ENCODE results near the gene CD22. TPM values are rescaled to one million over a fixed set of nuclear protein-coding genes. Genes with fewer than 3 reads are reported as not detected.
A peak's percentile ranks its signal among the peaks of the same experiment; 100 is the strongest.
"Not testable (repeated sequence)": the region's sequence is repeated elsewhere in the genome, so short reads cannot be mapped to it uniquely, and the experiment has no call there.

Gene CD22
- total RNA-seq (2014; rRNA removed; shearing (Covaris generic); ENCODE audit: low replicate concordance) = 454 and 602 TPM in 2 replicates

- H3K27ac ChIP-seq (ENCODE audit: low read length) = peak within 1 kb of the TSS; percentile 90
- H2AFZ ChIP-seq (ENCODE audit: low read length) = no peak within 1 kb of the TSS
- peak within 1 kb of the TSS; percentile 95 for H3K9ac ChIP-seq (ENCODE audit: low read length)
- no peaks in the 10 kb centered on the region for H3K9me2 ChIP-seq (replicated peaks; ENCODE audit: insufficient read depth, low read length)
- H3K4me3 ChIP-seq (ENCODE audit: low read length) = peak within 1 kb of the TSS; percentile 92
- DNase-seq = peak; percentile 94
- no peaks in the 10 kb centered on the region for H3K27me3 ChIP-seq (ENCODE audit: low read length)
- H3K4me2 ChIP-seq (ENCODE audit: low read depth, low read length, poor library complexity, severe bottlenecking) = peak within 1 kb of the TSS; percentile 98
- H3K4me1 ChIP-seq (ENCODE audit: low read length) = peaks cover 83% of the 10 kb centered on the region
- H3K9me3 ChIP-seq (ENCODE audit: low read length) = no peaks in the 10 kb centered on the region
- peaks cover 10% of the 10 kb centered on the region; the same call in 1 of the 2 replicates for H3K79me2 ChIP-seq (ENCODE audit: low read length)
- H4K20me1 ChIP-seq (ENCODE audit: insufficient read depth, low read depth, low read length) = peaks cover 21% of the 10 kb centered on the region; the same call in 1 of the 2 replicates
- H3K36me3 ChIP-seq (ENCODE audit: insufficient read depth, low read length) = peaks cover 25% of the 10 kb centered on the region
These were observed at the start of gene CD22 for GRCh38 chr19:35328851-35329285. CD22 (plus strand) TSS chr19:35329187; CDS start chr19:35332041, 2,854 bp downstream.

- Histone ChIP-seq H3K4me2 (ENCODE audit: low read depth, low read length, poor library complexity, severe bottlenecking) (no peak overlapping the region), H3K79me2 (ENCODE audit: low read length) (no peaks in the 10 kb centered on the region), H3K4me1 (ENCODE audit: low read length) (peaks cover 14% of the 10 kb centered on the region), H3K27ac (ENCODE audit: low read length) (no peak overlapping the region), H3K9me2 (replicated peaks; ENCODE audit: insufficient read depth, low read length) (no peaks in the 10 kb centered on the region), H3K9me3 (ENCODE audit: low read length) (no peaks in the 10 kb centered on the region), H3K36me3 (ENCODE audit: insufficient read depth, low read length) (no peaks in the 10 kb centered on the region; the same call in 1 of the 2 replicates), H3K9ac (ENCODE audit: low read length) (no peak overlapping the region), H3K4me3 (ENCODE audit: low read length) (no peak overlapping the region), H4K20me1 (ENCODE audit: insufficient read depth, low read depth, low read length) (peaks cover 2% of the 10 kb centered on the region; the same call in 1 of the 2 replicates), H2AFZ (ENCODE audit: low read length) (no peak overlapping the region), H3K27me3 (ENCODE audit: low read length) (no peaks in the 10 kb centered on the region)
- DNase-seq = no peak
These were observed 49.6 kb upstream of the CD22 start for GRCh38 chr19:35279374-35279773.

- H3K27ac ChIP-seq (ENCODE audit: low read length) = no peak overlapping the region
- DNase-seq = no peak
- no peaks in the 10 kb centered on the region for H3K9me3 ChIP-seq (ENCODE audit: low read length)
- no peak overlapping the region for H2AFZ ChIP-seq (ENCODE audit: low read length)
- H3K27me3 ChIP-seq (ENCODE audit: low read length) = no peaks in the 10 kb centered on the region
- H3K4me1 ChIP-seq (ENCODE audit: low read length) = peaks cover 14% of the 10 kb centered on the region
- no peak overlapping the region for H3K4me2 ChIP-seq (ENCODE audit: low read depth, low read length, poor library complexity, severe bottlenecking)
- 0 out of 2 replicates have a peak overlapping the region, but pooled peaks have one; percentile 9 for H3K9ac ChIP-seq (ENCODE audit: low read length)
- H4K20me1 ChIP-seq (ENCODE audit: insufficient read depth, low read depth, low read length) = peaks cover 2% of the 10 kb centered on the region; the same call in 1 of the 2 replicates
- no peaks in the 10 kb centered on the region for H3K79me2 ChIP-seq (ENCODE audit: low read length)
- H3K4me3 ChIP-seq (ENCODE audit: low read length) = no peak overlapping the region
- no peaks in the 10 kb centered on the region; the same call in 1 of the 2 replicates for H3K36me3 ChIP-seq (ENCODE audit: insufficient read depth, low read length)
- no peaks in the 10 kb centered on the region for H3K9me2 ChIP-seq (replicated peaks; ENCODE audit: insufficient read depth, low read length)
These were observed 48.8 kb upstream of the CD22 start for GRCh38 chr19:35279985-35280821.

- Histone ChIP-seq H3K36me3 (ENCODE audit: insufficient read depth, low read length) (no peaks in the 10 kb centered on the region; the same call in 1 of the 2 replicates), H3K79me2 (ENCODE audit: low read length) (no peaks in the 10 kb centered on the region), H3K9ac (ENCODE audit: low read length) (no peak overlapping the region), H3K4me1 (ENCODE audit: low read length) (peaks cover 14% of the 10 kb centered on the region), H3K4me2 (ENCODE audit: low read depth, low read length, poor library complexity, severe bottlenecking) (no peak overlapping the region), H3K9me3 (ENCODE audit: low read length) (no peaks in the 10 kb centered on the region), H2AFZ (ENCODE audit: low read length) (no peak overlapping the region), H3K4me3 (ENCODE audit: low read length) (no peak overlapping the region), H4K20me1 (ENCODE audit: insufficient read depth, low read depth, low read length) (peaks cover 2% of the 10 kb centered on the region; the same call in 1 of the 2 replicates), H3K27me3 (ENCODE audit: low read length) (no peaks in the 10 kb centered on the region), H3K9me2 (replicated peaks; ENCODE audit: insufficient read depth, low read length) (no peaks in the 10 kb centered on the region), H3K27ac (ENCODE audit: low read length) (no peak overlapping the region)
- DNase-seq = no peak
These were observed 47.7 kb upstream of the CD22 start for GRCh38 chr19:35281303-35281702.

- H3K27ac ChIP-seq (ENCODE audit: low read length) = no peak overlapping the region
- DNase-seq = no peak
- no peaks in the 10 kb centered on the region for H3K79me2 ChIP-seq (ENCODE audit: low read length)
- H3K9ac ChIP-seq (ENCODE audit: low read length) = no peak overlapping the region
- peaks cover 14% of the 10 kb centered on the region for H3K4me1 ChIP-seq (ENCODE audit: low read length)
- no peaks in the 10 kb centered on the region for H3K9me2 ChIP-seq (replicated peaks; ENCODE audit: insufficient read depth, low read length)
- H3K36me3 ChIP-seq (ENCODE audit: insufficient read depth, low read length) = no peaks in the 10 kb centered on the region
- no peak overlapping the region for H3K4me2 ChIP-seq (ENCODE audit: low read depth, low read length, poor library complexity, severe bottlenecking)
- no peak overlapping the region for H3K4me3 ChIP-seq (ENCODE audit: low read length)
- no peaks in the 10 kb centered on the region for H3K27me3 ChIP-seq (ENCODE audit: low read length)
- H3K9me3 ChIP-seq (ENCODE audit: low read length) = no peaks in the 10 kb centered on the region
- H2AFZ ChIP-seq (ENCODE audit: low read length) = no peak overlapping the region
- no peaks in the 10 kb centered on the region for H4K20me1 ChIP-seq (ENCODE audit: insufficient read depth, low read depth, low read length)
These were observed 44.6 kb upstream of the CD22 start for GRCh38 chr19:35284153-35285094.

GRCh38 chr19:35285095-35285449 lies 43.9 kb upstream of the CD22 start:
- H3K4me3 ChIP-seq (ENCODE audit: low read length) = no peak overlapping the region

GRCh38 chr19:35285465-35285864 lies 43.5 kb upstream of the CD22 start:
- not testable (repeated sequence) for H2AFZ ChIP-seq (ENCODE audit: low read length); H3K9me3 ChIP-seq (ENCODE audit: low read length); H3K9me2 ChIP-seq (replicated peaks; ENCODE audit: insufficient read depth, low read length); H3K9ac ChIP-seq (ENCODE audit: low read length); H3K27me3 ChIP-seq (ENCODE audit: low read length); DNase-seq; H3K4me3 ChIP-seq (ENCODE audit: low read length); H3K79me2 ChIP-seq (ENCODE audit: low read length); H3K36me3 ChIP-seq (ENCODE audit: insufficient read depth, low read length); H3K27ac ChIP-seq (ENCODE audit: low read length); H4K20me1 ChIP-seq (ENCODE audit: insufficient read depth, low read depth, low read length); H3K4me2 ChIP-seq (ENCODE audit: low read depth, low read length, poor library complexity, severe bottlenecking)
- peaks cover 12% of the 10 kb centered on the region for H3K4me1 ChIP-seq (ENCODE audit: low read length)

More at GRCh38 chr19:35285095-35285449, 43.9 kb upstream of the CD22 start:
- Histone ChIP-seq H3K9me3 (ENCODE audit: low read length) (no peaks in the 10 kb centered on the region), H3K4me2 (ENCODE audit: low read depth, low read length, poor library complexity, severe bottlenecking) (no peak overlapping the region), H3K9me2 (replicated peaks; ENCODE audit: insufficient read depth, low read length) (no peaks in the 10 kb centered on the region), H4K20me1 (ENCODE audit: insufficient read depth, low read depth, low read length) (no peaks in the 10 kb centered on the region), H3K4me1 (ENCODE audit: low read length) (peaks cover 14% of the 10 kb centered on the region), H3K27me3 (ENCODE audit: low read length) (no peaks in the 10 kb centered on the region), H3K9ac (ENCODE audit: low read length) (no peak overlapping the region), H3K36me3 (ENCODE audit: insufficient read depth, low read length) (no peaks in the 10 kb centered on the region), H3K27ac (ENCODE audit: low read length) (no peak overlapping the region), H2AFZ (ENCODE audit: low read length) (no peak overlapping the region), H3K79me2 (ENCODE audit: low read length) (no peaks in the 10 kb centered on the region)
- no peak for DNase-seq

GRCh38 chr19:35286101-35286500 lies 42.9 kb upstream of the CD22 start:
- H3K9me3 ChIP-seq (ENCODE audit: low read length); H3K4me3 ChIP-seq (ENCODE audit: low read length); H3K27ac ChIP-seq (ENCODE audit: low read length); H3K79me2 ChIP-seq (ENCODE audit: low read length); H3K27me3 ChIP-seq (ENCODE audit: low read length); H3K9me2 ChIP-seq (replicated peaks; ENCODE audit: insufficient read depth, low read length); H4K20me1 ChIP-seq (ENCODE audit: insufficient read depth, low read depth, low read length); H3K36me3 ChIP-seq (ENCODE audit: insufficient read depth, low read length); DNase-seq; H3K4me1 ChIP-seq (ENCODE audit: low read length); H3K9ac ChIP-seq (ENCODE audit: low read length); H3K4me2 ChIP-seq (ENCODE audit: low read depth, low read length, poor library complexity, severe bottlenecking); H2AFZ ChIP-seq (ENCODE audit: low read length): not testable (repeated sequence)

Data from Karpas-422 (cell line).